ENCODE results near the gene ACTR3. TPM values are rescaled to one million over a fixed set of nuclear protein-coding genes. Genes with fewer than 3 reads are reported as not detected.

Gene ACTR3
- total and polyA plus RNA-seq, 10 of the 15 experiments (the other 5 are each of a cell fraction or from before 2014, with no cell fraction given): 79.1 to 616 (median 471) TPM

GRCh38 chr2:113886479-113887008, 3.3 kb upstream of the ACTR3 start (continued):
- TF ChIP-seq CTCF (IDR thresholded peaks at IDR 0.05 in 2 of 3, conservative IDR thresholded peaks at IDR 0.05 in 1 of 3; ENCODE audit: control insufficient read depth in 2 of 3, extremely low read depth in 1 of 3, insufficient read depth in 1 of 3, low read depth in 3 of 3, low read length in 3 of 3) (no peak), SIN3A (IDR thresholded peaks at IDR 0.05; ENCODE audit: low read depth, low read length) (peak; percentile 73), SUPT20H (IDR thresholded peaks at IDR 0.05; ENCODE audit: borderline replicate concordance, control insufficient read depth, low read depth, low read length) (no peak), HDGF (IDR thresholded peaks at IDR 0.05) (peak; percentile 76), MEF2A (IDR thresholded peaks at IDR 0.05; ENCODE audit: insufficient read depth, low read depth, low read length) (peak; percentile 91), SRF (IDR thresholded peaks at IDR 0.05; ENCODE audit: low read depth in 2 of 2, low read length in 2 of 2) (peak; percentile 43 to 59; a peak in 3 of 4 replicates), NR2C2 (IDR thresholded peaks at IDR 0.05; ENCODE audit: borderline replicate concordance, control insufficient read depth, insufficient read length, low read depth) (no peak), ZBTB40 (IDR thresholded peaks at IDR 0.05; ENCODE audit: borderline replicate concordance) (no peak; the same call in 1 of the 2 replicates), CREM (IDR thresholded peaks at IDR 0.05; ENCODE audit: low read depth) (peak; percentile 87), TCF12 (IDR thresholded peaks at IDR 0.05; ENCODE audit: low read depth, low read length) (peak; percentile 90), PRDM15 (CRISPR knock-in tag; IDR thresholded peaks at IDR 0.05) (no peak), ZNF217 (IDR thresholded peaks at IDR 0.05) (peak; percentile 89; the same call in 1 of the 2 replicates), PML (IDR thresholded peaks at IDR 0.05; ENCODE audit: low read length) (peak; percentile 82), WRNIP1 (IDR thresholded peaks at IDR 0.05; ENCODE audit: borderline replicate concordance, low read depth, low read length) (no peak), FOS (IDR thresholded peaks at IDR 0.05; ENCODE audit: borderline replicate concordance, extremely low read depth, insufficient read length) (no peak), RB1 (IDR thresholded peaks at IDR 0.05; ENCODE audit: borderline replicate concordance) (peak; percentile 12; the same call in 1 of the 2 replicates), HDAC6 (IDR thresholded peaks at IDR 0.05; ENCODE audit: unreplicated experiment) (no peak), E2F4 (IDR thresholded peaks at IDR 0.05; ENCODE audit: low read depth, low read length) (no peak)
